MCF 10A (cell line): ENCODE data around the gene RNF5. TPM values are rescaled to one million over a fixed set of nuclear protein-coding genes. Genes with fewer than 3 reads are reported as not detected.

Source experiments
- BruUV-seq: library from RNA; stranded (reverse); fragments of 400-500 nt; replicated peaks from 2 replicates; lab custom pipeline; 2021; lab: Mats Ljungman, UMichigan
- CTCF ChIA-PET: fragments of 300-600 bp; sonication (Branson Sonifier 250); formaldehyde crosslinking; extraction: SDS; loops from one replicate; lab custom pipeline; 2021; ENCODE audit warnings: antibody characterized with exemption, inconsistent platforms; lab: Yijun Ruan, JAX
- POLR2A ChIA-PET: fragments of 300-600, 350-650 bp; sonication (Branson Sonifier 250); formaldehyde crosslinking; extraction: SDS; loops from one replicate; lab custom pipeline; 2020; ENCODE audit warnings: antibody characterized with exemption, inconsistent platforms; lab: Yijun Ruan, JAX
- DNase-seq: peaks from one replicate; pipeline ENCODE4 v3.0.0-alpha.2; 2018; ENCODE audit not compliant: unreplicated experiment
- H3K27ac Mint-ChIP-seq: one replicate; pipeline ENCODE4 v1.8.0; 2022; ENCODE audit warnings: mild to moderate bottlenecking, low read depth, mixed read lengths; ENCODE audit not compliant: unreplicated experiment
- H3K27me3 Mint-ChIP-seq: one replicate; pipeline ENCODE4 v1.8.0; 2022; ENCODE audit warnings: mixed read lengths; ENCODE audit not compliant: insufficient read depth, unreplicated experiment
- H3K36me3 Mint-ChIP-seq: one replicate; pipeline ENCODE4 v1.8.0; 2022; ENCODE audit warnings: mild to moderate bottlenecking, moderate library complexity, mixed read lengths; ENCODE audit not compliant: insufficient read depth, unreplicated experiment
- H3K4me1 Mint-ChIP-seq: one replicate; pipeline ENCODE4 v1.8.0; 2022; ENCODE audit warnings: mixed read lengths; ENCODE audit not compliant: insufficient read depth, unreplicated experiment
- H3K4me3 Mint-ChIP-seq: one replicate; pipeline ENCODE4 v1.8.0; 2022; ENCODE audit warnings: mild to moderate bottlenecking, moderate library complexity, mixed read lengths; ENCODE audit not compliant: unreplicated experiment
- H3K9me3 Mint-ChIP-seq: one replicate; pipeline ENCODE4 v1.8.0; 2022; ENCODE audit warnings: mixed read lengths; ENCODE audit not compliant: unreplicated experiment
- CTCF ChIP-seq: fragments of 200-600 bp; IDR thresholded peaks from one replicate; pipeline ENCODE4 v1.8.0; 2022; ENCODE audit warnings: antibody characterized with exemption, mild to moderate bottlenecking; ENCODE audit not compliant: unreplicated experiment
- intact Hi-C: fragments of 100-400 bp; cut with micrococcal nuclease; formaldehyde crosslinking; loops from 2 replicates; pipeline ENCODE4 v1.14.1; 2022
- total RNA-seq: library from RNA; stranded (reverse); gene quantifications from 2 replicates; pipeline ENCODE4 v1.2.3, GENCODE V29; 2022

Gene RNF5
- total RNA-seq, 1 experiment from 2014 or later: 28.1 TPM

GRCh38 chr6:32151863-32152768 is 26.1 kb upstream of the RNF5 start, which contains the start of gene PRRT1:
TSS of gene PRRT1 (minus strand) at chr6:32151939. CDS start at chr6:32151827, 112 bp downstream.
- TF ChIP-seq CTCF: no peak
- no TSS peak for BruUV-seq
- no peak for DNase-seq
- intact Hi-C loops: loop anchor here (10.0 kb wide), 1 partner anchor 177 kb away; the partner anchor contains the start of gene DXO
- POLR2A ChIA-PET: interaction anchor here (0.6 kb wide), 1 partner anchor 36 kb away, joined by 9 read pairs; no protein-coding TSS in a partner anchor
- H3K9me3 Mint-ChIP-seq: no peaks in the 10 kb centered on the region
- peaks cover 10% of the 10 kb centered on the region for H3K36me3 Mint-ChIP-seq
- peaks cover 18% of the 10 kb centered on the region for H3K4me1 Mint-ChIP-seq
- H3K4me3 Mint-ChIP-seq: no peak within 1 kb of the TSS
- CTCF ChIA-PET: interaction anchor here (0.6 to 1.1 kb wide), 2 partner anchors 9 to 35 kb away, joined by 3 to 4 read pairs; no protein-coding TSS in a partner anchor
- H3K27me3 Mint-ChIP-seq: no peaks in the 10 kb centered on the region
- H3K27ac Mint-ChIP-seq: no peak within 1 kb of the TSS

GRCh38 chr6:32152769-32153563 is 25.2 kb upstream of the RNF5 start:
- Mint-ChIP-seq H3K36me3 (peaks cover 16% of the 10 kb centered on the region), H3K27me3 (no peaks in the 10 kb centered on the region), H3K4me3 (peak overlapping the region; percentile 86), H3K27ac (no peak overlapping the region), H3K9me3 (no peaks in the 10 kb centered on the region), H3K4me1 (peaks cover 18% of the 10 kb centered on the region)
- DNase-seq: no peak
- ChIA-PET POLR2A (interaction anchor here (0.5 to 1.0 kb wide), 4 partner anchors 12 to 1274 kb away, joined by 3 to 9 read pairs (median 4); no protein-coding TSS in a partner anchor), CTCF (interaction anchor here (1.1 kb wide), 1 partner anchor 36 kb away, joined by 4 read pairs; no protein-coding TSS in a partner anchor)
- no TSS peak for BruUV-seq
- TF ChIP-seq CTCF: no peak
- intact Hi-C loops: loop anchor here (10.0 kb wide), 1 partner anchor 178 kb away; the partner anchor contains the start of gene DXO

GRCh38 chr6:32153564-32154513 is 24.4 kb upstream of the RNF5 start, which contains the start of gene PPT2:
TSS of gene PPT2 (plus strand) at chr6:32154141. CDS start at chr6:32154595, 454 bp downstream.
- no peak for TF ChIP-seq CTCF
- H3K4me3 Mint-ChIP-seq: peak within 1 kb of the TSS; percentile 86
- peak within 1 kb of the TSS; percentile 83 for H3K27ac Mint-ChIP-seq
- peak; percentile 79 for DNase-seq
- peaks cover 18% of the 10 kb centered on the region for H3K4me1 Mint-ChIP-seq
- H3K9me3 Mint-ChIP-seq: no peaks in the 10 kb centered on the region
- peaks cover 17% of the 10 kb centered on the region for H3K36me3 Mint-ChIP-seq
- ChIA-PET CTCF (interaction anchor here (0.6 to 1.1 kb wide), 10 partner anchors 8 to 1495 kb away, joined by 3 to 6 read pairs (median 4); partner anchors contain the start of gene EGFL8), POLR2A (interaction anchor here (0.5 to 1.1 kb wide), 5 partner anchors 13 to 1273 kb away, joined by 3 to 6 read pairs (median 3); partner anchors contain the start of gene FKBPL)
- H3K27me3 Mint-ChIP-seq: no peaks in the 10 kb centered on the region
- intact Hi-C loops: loop anchor here (1.0 to 10.0 kb wide), 4 partner anchors 23 to 179 kb away; partner anchors contain the start of gene DXO
- TSS peak; percentile 46 for BruUV-seq
